Stimulated activated CD8-positive, alpha-beta memory T cell treated with anti-CD3 and anti-CD28 coated beads, Interleukin-2, amount 100 ng/mL, for 1 hour (primary cell): ENCODE measurements around the gene KRTAP5-2.

Source experiments
- DNase-seq, 2 donors: peaks; one replicate each; pipeline ENCODE4 v3.0.0-alpha.2; 2020; ENCODE audit warnings: low read depth in 2 of 2

KRTAP5-2 gene

GRCh38 chr11:1556278-1556902 is 41.7 kb downstream of the KRTAP5-2 start:
- DNase-seq, result no peak

GRCh38 chr11:1555713-1556153 is 42.4 kb downstream of the KRTAP5-2 start:
- no peak for DNase-seq

GRCh38 chr11:1554981-1555712 is 42.9 kb downstream of the KRTAP5-2 start:
- DNase-seq, result no peak

- DNase-seq, result no peak
These were observed 44.1 kb downstream of the KRTAP5-2 start for GRCh38 chr11:1553808-1554594.

GRCh38 chr11:1549338-1550330 is 48.5 kb downstream of the KRTAP5-2 start:
- no peak for DNase-seq

- DNase-seq, result no peak
These were observed 49.6 kb downstream of the KRTAP5-2 start for GRCh38 chr11:1548221-1549070.

GRCh38 chr11:1547467-1548098 is 50.5 kb downstream of the KRTAP5-2 start:
- no peak for DNase-seq
